ENCODE data around the gene BCR.

BCR gene

GRCh38 chr22:23265368-23265700, 85.0 kb downstream of the BCR start:
- DNase-seq (ENCODE audit: low read depth) = no peak
- no peak overlapping the region for H3K4me3 ChIP-seq (ENCODE audit: control insufficient read depth, low read depth, low read length)

GRCh38 chr22:23266780-23267179, 86.5 kb downstream of the BCR start:
- H3K4me3 ChIP-seq (ENCODE audit: control insufficient read depth, low read depth, low read length) = no peak overlapping the region
- no peak for TF ChIP-seq CTCF (IDR thresholded peaks at IDR 0.05; ENCODE audit: control insufficient read depth, insufficient read depth, low read depth, low read length, missing control alignments)
- DNase-seq (ENCODE audit: low read depth) = no peak

More at GRCh38 chr22:23265368-23265700, 85.0 kb downstream of the BCR start:
- no peak for TF ChIP-seq CTCF (IDR thresholded peaks at IDR 0.05; ENCODE audit: control insufficient read depth, insufficient read depth, low read depth, low read length, missing control alignments)

GRCh38 chr22:23267226-23268043, 87.1 kb downstream of the BCR start:
- DNase-seq (ENCODE audit: low read depth) = no peak
- no peak for TF ChIP-seq CTCF (IDR thresholded peaks at IDR 0.05; ENCODE audit: control insufficient read depth, insufficient read depth, low read depth, low read length, missing control alignments)
- H3K4me3 ChIP-seq (ENCODE audit: control insufficient read depth, low read depth, low read length) = no peak overlapping the region

GRCh38 chr22:23268139-23268712, 87.9 kb downstream of the BCR start:
- TF ChIP-seq CTCF (IDR thresholded peaks at IDR 0.05; ENCODE audit: control insufficient read depth, insufficient read depth, low read depth, low read length, missing control alignments) = no peak
- H3K4me3 ChIP-seq (ENCODE audit: control insufficient read depth, low read depth, low read length) = no peak overlapping the region
- no peak for DNase-seq (ENCODE audit: low read depth)

- no peak overlapping the region for H3K4me3 ChIP-seq (ENCODE audit: control insufficient read depth, low read depth, low read length)
- TF ChIP-seq CTCF (IDR thresholded peaks at IDR 0.05; ENCODE audit: control insufficient read depth, insufficient read depth, low read depth, low read length, missing control alignments) = no peak
- no peak for DNase-seq (ENCODE audit: low read depth)
Measured at GRCh38 chr22:23268877-23269276, 88.6 kb downstream of the BCR start.

- DNase-seq (ENCODE audit: low read depth) = no peak
- no peak overlapping the region for H3K4me3 ChIP-seq (ENCODE audit: control insufficient read depth, low read depth, low read length)
- TF ChIP-seq CTCF (IDR thresholded peaks at IDR 0.05; ENCODE audit: control insufficient read depth, insufficient read depth, low read depth, low read length, missing control alignments) = no peak
Measured at GRCh38 chr22:23269441-23270211, 89.3 kb downstream of the BCR start.

All from AG09309 (cell line).